Natural killer cell (primary cell): ENCODE data around the gene URB1. TPM values are rescaled to one million over a fixed set of nuclear protein-coding genes. Genes with fewer than 3 reads are reported as not detected.

Source experiments
- ATAC-seq, 3 donors: fragments of 150-1000 bp in 2 of 3; fragments of 200-7000 bp in 1 of 3; cut with Tn5 transposase; 1 replicate in 1 of 3; 2 replicates in 2 of 3; pipeline ENCODE4 v1.10.0; 2021; ENCODE audit warnings: mild to moderate bottlenecking in 2 of 3, moderate library complexity in 2 of 3
- DNase-seq, 2 donors: peaks; one replicate each; pipeline versions ENCODE4 v3.0.0 to v3.0.0-alpha.2; 2013 to 2021; ENCODE audit warnings: mixed read lengths in 1 of 2
- H3K27ac ChIP-seq: one replicate; pipeline ENCODE4 v1.5.1; 2013; ENCODE audit warnings: mild to moderate bottlenecking, low read length
- H3K27me3 ChIP-seq: one replicate; pipeline ENCODE4 v1.6.1; 2013; ENCODE audit warnings: low read length; ENCODE audit not compliant: control insufficient read depth, insufficient read depth
- H3K36me3 ChIP-seq: one replicate; pipeline ENCODE4 v1.6.1; 2013; ENCODE audit warnings: low read length; ENCODE audit not compliant: control insufficient read depth, insufficient read depth
- H3K4me1 ChIP-seq: one replicate; pipeline ENCODE4 v1.6.1; 2013; ENCODE audit warnings: low read length; ENCODE audit not compliant: control insufficient read depth, insufficient read depth
- H3K4me3 ChIP-seq: one replicate; pipeline ENCODE4 v1.5.1; 2013; ENCODE audit warnings: low read length
- H3K9me3 ChIP-seq: one replicate; pipeline ENCODE4 v1.6.1; 2013; ENCODE audit warnings: low read length; ENCODE audit not compliant: control insufficient read depth, insufficient read depth
- H3K27ac Mint-ChIP-seq, 2 donors: one replicate each; pipeline ENCODE4 v1.8.0; 2022; ENCODE audit warnings: mild to moderate bottlenecking in 2 of 2, mixed read lengths in 2 of 2, moderate library complexity in 1 of 2
- H3K27me3 Mint-ChIP-seq, 2 donors: one replicate each; pipeline ENCODE4 v1.8.0; 2022; ENCODE audit warnings: low read depth in 2 of 2, mixed read lengths in 2 of 2
- H3K36me3 Mint-ChIP-seq: one replicate; pipeline ENCODE4 v1.8.0; 2022; ENCODE audit warnings: mixed read lengths
- H3K4me1 Mint-ChIP-seq, 2 donors: one replicate each; pipeline ENCODE4 v1.8.0; 2022; ENCODE audit warnings: mixed read lengths in 2 of 2
- H3K4me3 Mint-ChIP-seq: one replicate; pipeline ENCODE4 v1.8.0; 2022; ENCODE audit warnings: mild to moderate bottlenecking, moderate library complexity, mixed read lengths
- H3K9me3 Mint-ChIP-seq, 2 donors: one replicate each; pipeline ENCODE4 v1.8.0; 2022; ENCODE audit warnings: mixed read lengths in 2 of 2
- WGBS: methylation state at CpG from one replicate; pipeline ENCODE4 v1.1.7; 2013; ENCODE audit warnings: missing lambda C conversion rate; ENCODE audit not compliant: insufficient coverage; 5-methylcytosine and 5-hydroxymethylcytosine counted together
- intact Hi-C: fragments of 100-400 bp; cut with micrococcal nuclease; formaldehyde crosslinking; loops from one replicate; pipeline ENCODE4 v1.14.2; 2022
- total RNA-seq, 4 donors: library from RNA; stranded (reverse); fragments of 120-200 nt in 1 of 4; gene quantifications; one replicate each; pipeline versions ENCODE4 v1.2.3 to v1.2.4, GENCODE V29; 2013 to 2022
- TF ChIP-seq, protein P1 (sequence below): fragments of 200-600 bp; IDR thresholded peaks from one replicate; pipeline ENCODE4 v1.8.0; 2022; ENCODE audit warnings: antibody characterized with exemption

URB1 gene
- total RNA-seq, 3 donors from 2014 or later (not counting 1 experiment from before 2014, with no cell fraction given) = 6.1 to 7.8 (median 7.5) TPM

DNA sequence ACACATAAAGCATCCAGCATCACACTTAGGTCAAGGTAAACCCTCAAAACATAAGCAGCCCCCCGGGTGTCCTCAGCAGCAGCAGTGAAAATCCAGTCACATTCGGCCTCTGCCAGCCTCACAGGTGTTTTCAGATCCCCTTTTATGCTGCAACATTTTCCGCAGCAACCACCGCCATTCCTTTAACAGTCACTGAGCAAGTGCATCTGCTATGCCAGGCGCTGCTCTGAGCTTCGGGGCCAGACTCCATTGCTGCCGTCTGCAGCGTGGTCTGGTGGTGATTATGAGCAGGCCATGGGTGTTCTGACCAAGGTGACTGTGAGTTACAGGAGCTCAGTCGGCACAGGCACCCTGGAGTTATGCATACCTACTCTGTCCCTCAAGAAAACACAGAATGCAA is 4.5 kb downstream of the URB1 start:
- DNase-seq = no peak
- no peak for ATAC-seq
- peaks cover 34 to 45% of the 10 kb centered on the region in 2 donors for H3K4me1 Mint-ChIP-seq
- Histone ChIP-seq H3K9me3 (no peaks in the 10 kb centered on the region), H3K27me3 (no peaks in the 10 kb centered on the region), H3K36me3 (peaks cover 13% of the 10 kb centered on the region), H3K4me1 (peaks cover 14% of the 10 kb centered on the region), H3K4me3 (no peak overlapping the region), H3K27ac (no peak overlapping the region)
- intact Hi-C loops = no loop called here
- TF ChIP-seq, protein P1, sequence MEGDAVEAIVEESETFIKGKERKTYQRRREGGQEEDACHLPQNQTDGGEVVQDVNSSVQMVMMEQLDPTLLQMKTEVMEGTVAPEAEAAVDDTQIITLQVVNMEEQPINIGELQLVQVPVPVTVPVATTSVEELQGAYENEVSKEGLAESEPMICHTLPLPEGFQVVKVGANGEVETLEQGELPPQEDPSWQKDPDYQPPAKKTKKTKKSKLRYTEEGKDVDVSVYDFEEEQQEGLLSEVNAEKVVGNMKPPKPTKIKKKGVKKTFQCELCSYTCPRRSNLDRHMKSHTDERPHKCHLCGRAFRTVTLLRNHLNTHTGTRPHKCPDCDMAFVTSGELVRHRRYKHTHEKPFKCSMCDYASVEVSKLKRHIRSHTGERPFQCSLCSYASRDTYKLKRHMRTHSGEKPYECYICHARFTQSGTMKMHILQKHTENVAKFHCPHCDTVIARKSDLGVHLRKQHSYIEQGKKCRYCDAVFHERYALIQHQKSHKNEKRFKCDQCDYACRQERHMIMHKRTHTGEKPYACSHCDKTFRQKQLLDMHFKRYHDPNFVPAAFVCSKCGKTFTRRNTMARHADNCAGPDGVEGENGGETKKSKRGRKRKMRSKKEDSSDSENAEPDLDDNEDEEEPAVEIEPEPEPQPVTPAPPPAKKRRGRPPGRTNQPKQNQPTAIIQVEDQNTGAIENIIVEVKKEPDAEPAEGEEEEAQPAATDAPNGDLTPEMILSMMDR = no peak
- H3K36me3 Mint-ChIP-seq = peaks cover 8% of the 10 kb centered on the region
- no peak overlapping the region for H3K27ac Mint-ChIP-seq
- H3K9me3 Mint-ChIP-seq = no peaks in the 10 kb centered on the region
- H3K4me3 Mint-ChIP-seq = no peak overlapping the region
- WGBS = 93% methylated on average over 9 of the region's 9 CpGs
- no peaks in the 10 kb centered on the region for H3K27me3 Mint-ChIP-seq

DNA sequence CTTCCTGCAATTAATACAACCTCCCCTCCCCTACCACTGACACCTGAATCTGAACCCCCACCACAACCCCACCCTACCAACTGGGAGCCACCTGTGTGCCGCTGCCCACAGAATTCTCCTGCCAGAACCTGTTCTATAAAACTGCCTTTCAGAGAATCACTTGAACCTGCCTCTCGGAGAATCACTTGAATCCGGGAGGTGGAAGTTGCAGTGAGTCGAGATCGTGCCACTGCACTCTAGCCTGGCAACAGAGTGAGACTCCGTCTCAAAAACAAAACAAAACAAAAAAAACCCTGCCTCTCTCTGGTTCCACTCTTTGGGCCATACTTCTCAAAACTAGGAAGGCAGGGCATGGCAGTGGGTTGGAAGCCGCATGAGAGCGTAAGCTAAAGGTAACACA is 5.7 kb downstream of the URB1 start:
- Histone ChIP-seq H3K36me3 (peaks cover 24% of the 10 kb centered on the region), H3K9me3 (no peaks in the 10 kb centered on the region), H3K4me1 (peaks cover 7% of the 10 kb centered on the region), H3K27me3 (no peaks in the 10 kb centered on the region), H3K4me3 (no peak overlapping the region), H3K27ac (no peak overlapping the region)
- Mint-ChIP-seq H3K36me3 (peaks cover 11% of the 10 kb centered on the region), H3K27ac (no peak overlapping the region), H3K4me1 (peaks cover 34 to 43% of the 10 kb centered on the region in 2 donors), H3K9me3 (no peaks in the 10 kb centered on the region), H3K4me3 (no peak overlapping the region), H3K27me3 (no peaks in the 10 kb centered on the region)
- 98% methylated on average over 8 of the region's 8 CpGs for WGBS
- TF ChIP-seq, protein P1 = no peak
- ATAC-seq (no peak), DNase-seq (no peak)
- intact Hi-C loops = no loop called here

DNA sequence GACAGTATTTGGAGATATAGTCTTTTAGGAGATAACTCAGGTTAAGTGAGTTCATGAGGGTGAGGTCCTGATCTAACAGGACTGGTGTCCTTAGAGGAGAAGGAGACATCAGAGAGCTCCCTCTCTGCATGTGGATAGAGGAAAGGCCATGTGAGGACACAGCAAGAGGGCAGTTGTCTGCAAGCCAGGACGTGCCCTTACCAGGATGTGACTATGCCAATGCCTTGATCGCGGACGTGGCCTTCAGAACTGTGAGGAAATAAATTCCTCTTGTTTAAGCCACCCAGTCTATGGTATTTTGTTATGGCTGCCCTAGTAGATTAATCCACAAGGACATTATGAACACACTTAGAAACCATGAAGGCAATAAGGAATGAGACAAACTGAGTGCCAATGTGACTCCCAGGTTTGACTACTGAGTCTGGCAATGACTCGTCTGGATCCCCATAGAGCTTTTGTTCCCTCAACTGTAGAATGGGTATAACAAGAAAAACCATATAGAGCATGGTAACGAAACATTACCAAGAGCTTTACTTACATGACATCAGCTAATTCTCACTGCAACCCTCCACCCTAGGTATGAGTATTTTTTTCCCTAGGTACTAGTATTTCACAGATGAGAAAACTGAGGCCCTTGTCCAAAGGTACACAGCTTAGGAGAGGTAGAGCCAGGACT is 6.5 kb downstream of the URB1 start:
- TF ChIP-seq, protein P1 = no peak
- Histone ChIP-seq H3K4me3 (no peak overlapping the region), H3K27ac (no peak overlapping the region), H3K36me3 (peaks cover 28% of the 10 kb centered on the region), H3K27me3 (no peaks in the 10 kb centered on the region), H3K4me1 (no peaks in the 10 kb centered on the region), H3K9me3 (no peaks in the 10 kb centered on the region)
- Mint-ChIP-seq H3K4me3 (no peak overlapping the region), H3K9me3 (no peaks in the 10 kb centered on the region), H3K27me3 (no peaks in the 10 kb centered on the region), H3K36me3 (peaks cover 11% of the 10 kb centered on the region), H3K27ac (no peak overlapping the region), H3K4me1 (peaks cover 28 to 34% of the 10 kb centered on the region in 2 donors)
- no peak for ATAC-seq
- intact Hi-C loops = no loop called here
- DNase-seq = no peak
- WGBS = 88% methylated on average over 5 of the region's 6 CpGs

DNA sequence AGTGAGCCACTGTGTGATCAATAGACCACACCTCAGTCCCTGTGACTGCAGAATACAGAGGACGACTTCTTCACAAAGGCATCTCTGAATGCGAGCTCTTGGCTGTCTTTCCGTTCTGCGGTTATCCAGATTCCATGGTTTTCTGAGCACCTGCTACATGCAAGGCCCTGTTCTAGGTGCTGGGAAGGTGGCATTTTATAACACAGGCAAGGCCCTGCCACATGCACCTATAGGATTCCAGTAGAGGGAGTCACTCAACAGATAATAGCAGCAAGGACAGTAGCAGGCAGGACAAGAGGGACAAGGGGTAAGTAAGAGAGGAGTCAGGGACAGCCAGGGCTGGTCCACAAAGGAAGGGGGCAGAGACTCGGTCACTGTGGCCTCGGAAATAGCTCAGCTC is 9.0 kb downstream of the URB1 start:
- Histone ChIP-seq H3K27me3 (no peaks in the 10 kb centered on the region), H3K27ac (no peak overlapping the region), H3K4me3 (no peak overlapping the region), H3K9me3 (no peaks in the 10 kb centered on the region), H3K4me1 (no peaks in the 10 kb centered on the region), H3K36me3 (peaks cover 47% of the 10 kb centered on the region)
- intact Hi-C loops = no loop called here
- H3K27ac Mint-ChIP-seq = no peak overlapping the region
- peaks cover 18% of the 10 kb centered on the region for H3K36me3 Mint-ChIP-seq
- WGBS = 95% methylated on average over 6 of the region's 6 CpGs
- H3K4me1 Mint-ChIP-seq = peaks cover 9 to 19% of the 10 kb centered on the region in 2 donors
- H3K9me3 Mint-ChIP-seq = no peaks in the 10 kb centered on the region
- ATAC-seq (no peak), DNase-seq (no peak)
- TF ChIP-seq, protein P1 = no peak
- no peaks in the 10 kb centered on the region for H3K27me3 Mint-ChIP-seq
- H3K4me3 Mint-ChIP-seq = no peak overlapping the region
